Aorta (tissue), 5 donors: ENCODE results near the gene PRSS27. TPM values are rescaled to one million over a fixed set of nuclear protein-coding genes. Genes with fewer than 3 reads are reported as not detected.

Experiments
- ATAC-seq: fragments of 200-7000 bp; cut with Tn5 transposase; one replicate; pipeline ENCODE4 v1.9.1; 2022; ENCODE audit warnings: moderate library complexity; ENCODE audit not compliant: low FRiP score
- DNase-seq, 2 donors: peaks; one replicate each; pipeline ENCODE4 v3.0.0-alpha.2; 2020
- H3K27ac ChIP-seq, 2 donors: one replicate each; pipeline ENCODE4 v1.5.1; 2013; ENCODE audit warnings: low read length in 2 of 2, mild to moderate bottlenecking in 2 of 2, moderate library complexity in 2 of 2, control low read depth in 1 of 2, inconsistent platforms in 1 of 2, low read depth in 1 of 2
- H3K27me3 ChIP-seq, 2 donors: one replicate each; pipeline ENCODE4 v1.6.1; 2013; ENCODE audit warnings: control low read depth in 1 of 2, low read length in 1 of 2, mild to moderate bottlenecking in 1 of 2, moderate library complexity in 1 of 2; ENCODE audit not compliant: insufficient read depth in 2 of 2, control insufficient read depth in 1 of 2
- H3K36me3 ChIP-seq, 2 donors: one replicate each; pipeline ENCODE4 v1.6.1; 2013; ENCODE audit warnings: control low read depth in 1 of 2, low read length in 1 of 2, mild to moderate bottlenecking in 1 of 2; ENCODE audit not compliant: insufficient read depth in 2 of 2, control insufficient read depth in 1 of 2
- H3K4me1 ChIP-seq, 2 donors: one replicate each; pipeline ENCODE4 v1.6.1; 2013; ENCODE audit warnings: low read length in 2 of 2, control low read depth in 1 of 2, mild to moderate bottlenecking in 1 of 2, moderate library complexity in 1 of 2; ENCODE audit not compliant: insufficient read depth in 2 of 2, control insufficient read depth in 1 of 2
- H3K4me3 ChIP-seq, 2 donors: one replicate each; pipeline ENCODE4 v1.5.1; 2013; ENCODE audit warnings: low read length in 2 of 2, control low read depth in 1 of 2, mild to moderate bottlenecking in 1 of 2
- H3K9me3 ChIP-seq: one replicate; pipeline ENCODE4 v1.6.1; 2013; ENCODE audit warnings: mild to moderate bottlenecking, low read length; ENCODE audit not compliant: control insufficient read depth
- WGBS, 2 donors: extraction: QIAGEN DNeasy Blood & Tissue Kit; methylation state at CpG; one replicate each; pipeline ENCODE4 v1.1.7; 2013; 5-methylcytosine and 5-hydroxymethylcytosine counted together
- intact Hi-C, 2 donors: fragments of 100-400 bp; cut with DNase I; formaldehyde crosslinking; loops; one replicate each; pipeline versions ENCODE4 v1.14.2 to v1.15.0; 2022
- polyA plus RNA-seq, 2 donors: library from polyadenylated mRNA; stranded (reverse); fragments of 200-250 nt; gene quantifications; one replicate each; pipeline ENCODE4 v1.2.3, GENCODE V29; 2013
- total RNA-seq, 2 donors: library from RNA; stranded (reverse); fragmentation: NEBNext Ultra II Directional; extraction: Animal tissue kit (Norgen Biotek cat#: 25700); gene quantifications; one replicate each; pipeline ENCODE4 v1.2.1, GENCODE V29; 2021
- donor health status: healthy with polysubstance abuse.
- donor health status: Bipolar disorder and iron deficiency.
- donor health status: DM: no; HTN: no; CAD: no.
- donor health status: DM: no; HTN: no; CAD: no.
- donor health status: DM: yes; HTN: yes; CAD: no.

The PRSS27 gene
- total and polyA plus RNA-seq, 4 donors = 1.3 to 2.2 (median 1.5) TPM

DNA sequence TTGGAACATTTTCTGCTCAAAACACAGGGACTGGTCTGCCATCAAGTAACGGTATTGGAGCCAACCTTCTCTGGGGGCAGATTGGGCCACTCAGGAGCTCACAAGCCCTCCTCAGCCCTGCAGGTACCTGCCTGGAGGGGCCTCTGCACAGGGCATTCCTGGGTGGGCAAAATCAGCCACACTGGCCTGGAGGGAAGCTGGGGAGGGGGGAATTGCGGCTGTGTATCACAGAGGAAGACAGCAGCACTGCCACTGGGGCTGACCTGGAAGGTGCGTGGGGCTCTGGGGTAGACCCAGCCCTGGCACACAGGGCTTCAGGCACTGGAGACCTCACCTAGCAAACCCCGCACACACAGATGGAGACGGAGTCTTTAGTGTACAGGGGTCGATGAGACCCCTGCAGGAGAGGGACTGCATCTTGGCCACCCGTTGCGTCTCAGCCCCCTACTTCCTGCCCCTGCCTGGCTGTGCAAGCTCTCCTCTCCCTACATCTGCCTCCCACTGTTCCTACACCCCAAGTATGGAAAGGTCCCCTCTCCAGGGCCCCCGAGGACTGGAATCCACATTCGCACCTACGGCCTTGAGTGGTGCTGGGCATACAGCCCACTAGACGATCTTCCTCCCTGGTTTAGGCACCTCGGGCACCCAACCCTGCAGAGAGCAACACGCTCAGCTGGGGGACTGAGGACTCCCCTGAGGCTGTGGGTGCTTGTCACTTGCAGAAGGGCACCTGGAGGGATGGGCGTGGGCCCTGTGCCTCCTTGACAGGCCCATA lies 25.3 kb upstream of the PRSS27 start:
- intact Hi-C loops = no loop called here
- no peak overlapping the region for H3K4me3 ChIP-seq
- ATAC-seq = peak; percentile 34

DNA sequence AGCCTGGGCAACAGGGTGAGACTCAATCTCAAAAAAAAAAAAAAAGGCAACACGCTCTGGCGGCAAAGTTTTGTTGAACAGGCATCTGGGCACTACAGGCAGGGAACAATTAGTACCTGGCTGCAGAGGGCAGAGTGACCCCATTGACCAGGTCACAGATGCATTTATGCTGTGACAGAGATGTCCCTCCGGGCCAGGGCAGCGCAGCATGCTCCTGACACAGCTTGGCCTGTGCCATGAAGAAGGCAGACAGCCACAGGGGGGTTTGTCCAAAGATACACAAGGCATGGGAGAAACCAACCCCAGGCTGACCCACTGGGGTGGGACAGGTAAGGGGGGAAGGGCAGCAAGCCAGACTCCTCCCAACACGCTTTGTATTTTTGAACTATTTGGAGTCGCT lies 24.7 kb upstream of the PRSS27 start:
- H3K9me3 ChIP-seq = no peaks in the 10 kb centered on the region
- intact Hi-C loops = no loop called here
- ATAC-seq (no peak), DNase-seq (peak in 1 of 2 donors; percentile 38)
- H3K4me3 ChIP-seq = no peak overlapping the region
- no peaks in the 10 kb centered on the region for H3K36me3 ChIP-seq
- no peaks in the 10 kb centered on the region for H3K4me1 ChIP-seq
- no peaks in the 10 kb centered on the region for H3K27me3 ChIP-seq
- 83 to 87% methylated on average over 6 of the region's 6 CpGs for WGBS, 2 donors
- H3K27ac ChIP-seq = no peak overlapping the region

More for the DNA sequence above, 25.3 kb upstream of the PRSS27 start:
- H3K27ac ChIP-seq = no peak overlapping the region
- H3K4me1 ChIP-seq = no peaks in the 10 kb centered on the region
- 75 to 76% methylated on average over 15 of the region's 15 CpGs for WGBS, 2 donors
- peak in 1 of 2 donors; percentile 72 for DNase-seq
- H3K9me3 ChIP-seq = no peaks in the 10 kb centered on the region
- H3K36me3 ChIP-seq = no peaks in the 10 kb centered on the region
- H3K27me3 ChIP-seq = no peaks in the 10 kb centered on the region

GRCh38 chr16:2743007-2743810 lies 23.2 kb upstream of the PRSS27 start:
- intact Hi-C loops = no loop called here

DNA sequence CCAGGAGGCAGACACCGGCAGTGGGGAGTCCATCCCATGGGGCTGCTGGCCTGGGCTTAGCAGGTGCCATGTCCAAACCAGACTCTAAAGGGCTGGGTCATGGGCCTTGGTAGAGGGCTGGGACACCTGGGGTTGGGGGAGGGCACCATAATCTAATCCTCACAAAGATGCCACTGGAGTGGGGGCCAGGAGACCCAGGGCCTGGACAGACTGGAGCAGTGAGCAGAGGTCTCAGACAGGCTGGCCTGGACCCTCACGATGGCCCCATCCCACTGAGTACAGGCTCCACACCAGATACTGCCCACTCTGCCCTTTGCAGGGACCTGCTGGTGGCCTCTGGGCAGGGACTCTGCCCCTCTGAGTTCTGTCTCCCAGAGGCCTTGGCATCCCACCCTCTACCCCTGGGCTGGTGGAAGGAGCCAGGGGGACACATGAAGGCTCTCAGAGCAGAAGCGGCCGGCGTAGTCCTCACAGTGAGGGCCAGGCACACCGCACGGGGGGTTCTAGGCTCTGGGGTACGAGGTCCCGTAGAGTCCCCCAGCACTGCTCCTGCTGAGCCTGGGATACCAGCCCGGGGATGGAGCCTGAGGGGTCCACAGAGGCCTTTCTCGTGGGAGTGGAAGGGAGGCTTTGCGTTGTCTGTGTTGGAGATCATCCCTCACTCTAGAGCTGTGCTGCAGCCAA lies 22.4 kb upstream of the PRSS27 start:
- DNase-seq (peak in 1 of 2 donors; percentile 60), ATAC-seq (no peak)
- Histone ChIP-seq H3K27me3 (no peaks in the 10 kb centered on the region), H3K27ac (no peak overlapping the region), H3K4me3 (no peak overlapping the region), H3K36me3 (no peaks in the 10 kb centered on the region), H3K9me3 (no peaks in the 10 kb centered on the region), H3K4me1 (no peaks in the 10 kb centered on the region)
- intact Hi-C loops = no loop called here
- 89 to 91% methylated on average over 12 of the region's 12 CpGs for WGBS, 2 donors

More at GRCh38 chr16:2743007-2743810, 23.2 kb upstream of the PRSS27 start:
- no peak overlapping the region for H3K27ac ChIP-seq
- no peaks in the 10 kb centered on the region for H3K4me1 ChIP-seq
- no peaks in the 10 kb centered on the region for H3K27me3 ChIP-seq
- H3K9me3 ChIP-seq = no peaks in the 10 kb centered on the region
- WGBS, 2 donors = 87 to 89% methylated on average over 19 of the region's 19 CpGs
- peak in 1 of 2 donors; percentile 45 for DNase-seq
- H3K36me3 ChIP-seq = no peaks in the 10 kb centered on the region
- H3K4me3 ChIP-seq = no peak overlapping the region
- no peak for ATAC-seq

- intact Hi-C loops = no loop called here
- DNase-seq = no peak
- Histone ChIP-seq H3K4me3 (no peak overlapping the region), H3K27me3 (no peaks in the 10 kb centered on the region), H3K36me3 (no peaks in the 10 kb centered on the region), H3K4me1 (no peaks in the 10 kb centered on the region), H3K27ac (no peak overlapping the region), H3K9me3 (no peaks in the 10 kb centered on the region)
- 81 to 84% methylated on average over 4 of the region's 4 CpGs for WGBS, 2 donors
- ATAC-seq = no peak
Measured at GRCh38 chr16:2741168-2741567, 21.1 kb upstream of the PRSS27 start.

GRCh38 chr16:2740476-2740875 lies 20.5 kb upstream of the PRSS27 start:
- H3K36me3 ChIP-seq = no peaks in the 10 kb centered on the region
- no peak overlapping the region for H3K27ac ChIP-seq
- no peak overlapping the region for H3K4me3 ChIP-seq
- DNase-seq (peak in 1 of 2 donors; percentile 45), ATAC-seq (no peak)
- H3K4me1 ChIP-seq = no peaks in the 10 kb centered on the region
- intact Hi-C loops = no loop called here
- H3K27me3 ChIP-seq = no peaks in the 10 kb centered on the region
- H3K9me3 ChIP-seq = no peaks in the 10 kb centered on the region
- 86 to 88% methylated on average over 6 of the region's 6 CpGs for WGBS, 2 donors

GRCh38 chr16:2739625-2740430 lies 19.8 kb upstream of the PRSS27 start:
- DNase-seq (peak in 1 of 2 donors; percentile 65), ATAC-seq (no peak)
- intact Hi-C loops = no loop called here
- H3K9me3 ChIP-seq = no peaks in the 10 kb centered on the region
- H3K27me3 ChIP-seq = no peaks in the 10 kb centered on the region
- WGBS, 2 donors = 49 to 52% methylated on average over 8 of the region's 8 CpGs
- H3K36me3 ChIP-seq = no peaks in the 10 kb centered on the region
- no peak overlapping the region for H3K4me3 ChIP-seq
- no peaks in the 10 kb centered on the region for H3K4me1 ChIP-seq
- no peak overlapping the region for H3K27ac ChIP-seq

DNA sequence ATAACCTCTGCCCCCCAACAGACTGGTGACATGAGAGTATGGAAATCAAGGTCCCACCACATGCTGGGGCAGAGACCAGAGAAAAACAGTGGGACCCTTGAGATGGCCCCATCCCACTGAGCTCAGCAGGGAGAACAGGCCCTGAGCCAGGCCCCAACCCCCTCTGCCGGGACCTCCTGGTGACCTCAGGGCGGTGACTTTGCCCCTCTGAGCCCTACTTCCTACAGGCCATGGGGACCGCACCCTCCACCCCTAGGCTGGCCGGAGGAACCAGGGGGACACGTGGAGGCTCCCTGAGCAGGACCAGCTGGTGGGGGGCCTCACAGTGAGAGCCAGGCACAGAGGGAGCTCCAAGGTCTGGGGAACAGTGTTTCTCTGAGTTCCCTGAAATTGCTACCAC lies 18.6 kb upstream of the PRSS27 start:
- Histone ChIP-seq H3K27me3 (no peaks in the 10 kb centered on the region), H3K4me1 (no peaks in the 10 kb centered on the region), H3K36me3 (no peaks in the 10 kb centered on the region), H3K4me3 (no peak overlapping the region), H3K27ac (no peak overlapping the region), H3K9me3 (no peaks in the 10 kb centered on the region)
- DNase-seq = no peak
- intact Hi-C loops = no loop called here
- no peak for ATAC-seq
- 78 to 80% methylated on average over 5 of the region's 5 CpGs for WGBS, 2 donors
